HCT116 (cell line): Measurements from ENCODE around the gene EDA2R. TPM values are rescaled to one million over a fixed set of nuclear protein-coding genes. Genes with fewer than 3 reads are reported as not detected.

Source experiments
- ATAC-seq: fragments of 200-7000 bp; cut with Tn5 transposase; 2 replicates; pipeline ENCODE4 v1.9.1; 2020; ENCODE audit warnings: mild to moderate bottlenecking, moderate library complexity
- BruUV-seq: library from RNA; stranded (reverse); fragments of 400-500 nt; replicated peaks from 2 replicates; lab custom pipeline; 2021; lab: Mats Ljungman, UMichigan
- CTCF ChIA-PET: fragments of 300-600 bp; sonication (Branson Sonifier 250); formaldehyde crosslinking; loops from one replicate; lab custom pipeline; 2021; ENCODE audit warnings: antibody characterized with exemption; lab: Charles Lee
- POLR2A ChIA-PET: fragments of 300-600, 350-600 bp; sonication (Branson Sonifier 250); formaldehyde crosslinking; loops from one replicate; lab custom pipeline; 2021; ENCODE audit warnings: antibody characterized with exemption; lab: Charles Lee
- RAD21 ChIA-PET, 2 experiments: fragments of 300-600 bp; sonication (Branson Sonifier 250); formaldehyde crosslinking; loops; one replicate each; lab custom pipeline; 2023; ENCODE audit warnings: low total read pairs in 2 of 2; ENCODE audit not compliant: uncharacterized antibody in 2 of 2, unreplicated experiment in 2 of 2, low non-redundant PET in 1 of 2; lab: Charles Lee
- DNase-seq: peaks from one replicate; pipeline ENCODE4 v3.0.0-alpha.2; 2010; ENCODE audit warnings: low read depth, low spot score
- H2AFZ ChIP-seq: fragments of 200-600 bp; shearing (Covaris generic), sonication (generic); 2 replicates; pipeline ENCODE4 v1.6.1; 2017; ENCODE audit warnings: low read depth, mixed run types, mixed read lengths, antibody characterized with exemption, low read length; ENCODE audit not compliant: poor library complexity, severe bottlenecking
- H3K27ac ChIP-seq: 2 replicates; pipeline ENCODE4 v1.5.1; 2012; ENCODE audit warnings: low read depth, low read length
- H3K27me3 ChIP-seq: fragments of 200-600 bp; sonication (generic); 2 replicates; pipeline ENCODE4 v1.6.1; 2016; ENCODE audit warnings: mixed run types, low read length, mixed read lengths; ENCODE audit not compliant: insufficient read depth
- H3K36me3 ChIP-seq, 2 experiments: fragments of 200-500 bp in 1 of 2; fragments of 200-600 bp in 1 of 2; sonication (Bioruptor generic) in 1 of 2; sonication (generic) in 1 of 2; 2 replicates each; pipeline versions ENCODE4 v1.5.1 to v1.6.1; 2014 to 2016; ENCODE audit warnings: low read length in 2 of 2, inconsistent platforms in 1 of 2, mixed read lengths in 1 of 2, mixed run types in 1 of 2; ENCODE audit not compliant: insufficient read depth in 2 of 2, control insufficient read depth in 1 of 2
- H3K4me1 ChIP-seq, 2 experiments: fragments of 200-600 bp in 1 of 2; sonication (generic) in 1 of 2; 2 replicates each; pipeline versions ENCODE4 v1.5.1 to v1.6.1; 2012 to 2017; ENCODE audit warnings: low read length in 2 of 2, inconsistent platforms in 1 of 2, mild to moderate bottlenecking in 1 of 2, mixed read lengths in 1 of 2, mixed run types in 1 of 2, moderate library complexity in 1 of 2; ENCODE audit not compliant: insufficient read depth in 2 of 2, control insufficient read depth in 1 of 2
- H3K4me2 ChIP-seq: fragments of 200-600 bp; sonication (generic); 2 replicates; pipeline ENCODE4 v1.6.1; 2017; ENCODE audit warnings: mixed run types, low read length, mixed read lengths
- H3K4me3 ChIP-seq, 2 experiments: fragments of 200-600 bp in 1 of 2; sonication (generic) in 1 of 2; replicated peaks in 1 of 2; 2 replicates each; pipeline ENCODE4 v1.5.1; 2011 to 2016; ENCODE audit warnings: low read length in 2 of 2, control low read depth in 1 of 2, low read depth in 1 of 2, mild to moderate bottlenecking in 1 of 2, mixed read lengths in 1 of 2, mixed run types in 1 of 2
- H3K79me2 ChIP-seq: fragments of 200-600 bp; sonication (generic); 2 replicates; pipeline ENCODE4 v1.6.1; 2017; ENCODE audit warnings: mild to moderate bottlenecking, mixed run types, low read length, moderate library complexity, mixed read lengths; ENCODE audit not compliant: insufficient read depth
- H3K9ac ChIP-seq: fragments of 200-600 bp; sonication (generic); 2 replicates; pipeline ENCODE4 v1.6.1; 2016; ENCODE audit warnings: low read length, mixed read lengths
- H3K9me2 ChIP-seq: fragments of 200-600 bp; sonication (generic), shearing (Covaris generic); 2 replicates; pipeline ENCODE4 v1.6.1; 2017; ENCODE audit warnings: mixed run types, mild to moderate bottlenecking, moderate library complexity; ENCODE audit not compliant: insufficient read depth
- H3K9me3 ChIP-seq, 2 experiments: fragments of 200-500 bp in 1 of 2; fragments of 200-600 bp in 1 of 2; sonication (Bioruptor generic) in 1 of 2; sonication (generic) in 1 of 2; 2 replicates each; pipeline ENCODE4 v1.6.1; 2014 to 2017; ENCODE audit warnings: low read length in 2 of 2, mixed read lengths in 2 of 2, inconsistent platforms in 1 of 2, low read depth in 1 of 2, mild to moderate bottlenecking in 1 of 2, mixed run types in 1 of 2, moderate library complexity in 1 of 2; ENCODE audit not compliant: control insufficient read depth in 1 of 2, insufficient read depth in 1 of 2
- H4K20me1 ChIP-seq: fragments of 200-600 bp; sonication (generic), shearing (Covaris generic); 2 replicates; pipeline ENCODE4 v1.6.1; 2017; ENCODE audit warnings: mixed run types, mild to moderate bottlenecking, moderate library complexity; ENCODE audit not compliant: insufficient read depth
- CBX3 ChIP-seq: IDR thresholded peaks from 2 replicates; pipeline ENCODE4 v1.6.1; 2012; ENCODE audit warnings: low read depth
- ELF1 ChIP-seq: IDR thresholded peaks from 2 replicates; pipeline ENCODE4 v1.6.1; 2012; ENCODE audit warnings: low read depth, borderline replicate concordance
- POLR2A ChIP-seq: IDR thresholded peaks from 2 replicates; pipeline ENCODE4 v1.7.0; 2011; ENCODE audit warnings: borderline replicate concordance; ENCODE audit not compliant: insufficient read depth, insufficient read length; ENCODE audit errors: extremely low read depth
- POLR2AphosphoS5 ChIP-seq: IDR thresholded peaks from 2 replicates; pipeline ENCODE4 v1.6.1; 2011; ENCODE audit warnings: mild to moderate bottlenecking, low read depth, low read length, moderate library complexity
- RAD21 ChIP-seq: IDR thresholded peaks from 2 replicates; pipeline ENCODE4 v1.6.1; 2012; ENCODE audit warnings: low read depth, mild to moderate bottlenecking
- ZFX ChIP-seq: fragments of 450-650 bp; IDR thresholded peaks from 2 replicates; pipeline ENCODE4 v1.6.1; 2017
- intact Hi-C: fragments of 100-400 bp; cut with micrococcal nuclease; formaldehyde crosslinking; loops from 2 replicates; pipeline ENCODE4 v1.10.0; 2022
- total RNA-seq: library from RNA; stranded (reverse); gene quantifications from one replicate; pipeline ENCODE4 v1.2.1, GENCODE V29; 2021; ENCODE audit not compliant: unreplicated experiment
- TF ChIP-seq, protein P1 (sequence below): IDR thresholded peaks from 2 replicates; pipeline ENCODE4 v1.6.1; 2012; ENCODE audit warnings: low read depth
- TF ChIP-seq, protein P2 (sequence below): IDR thresholded peaks from 2 replicates; pipeline ENCODE4 v1.6.1; 2012

EDA2R gene
- total RNA-seq, 1 experiment from 2014 or later: not detected

DNA sequence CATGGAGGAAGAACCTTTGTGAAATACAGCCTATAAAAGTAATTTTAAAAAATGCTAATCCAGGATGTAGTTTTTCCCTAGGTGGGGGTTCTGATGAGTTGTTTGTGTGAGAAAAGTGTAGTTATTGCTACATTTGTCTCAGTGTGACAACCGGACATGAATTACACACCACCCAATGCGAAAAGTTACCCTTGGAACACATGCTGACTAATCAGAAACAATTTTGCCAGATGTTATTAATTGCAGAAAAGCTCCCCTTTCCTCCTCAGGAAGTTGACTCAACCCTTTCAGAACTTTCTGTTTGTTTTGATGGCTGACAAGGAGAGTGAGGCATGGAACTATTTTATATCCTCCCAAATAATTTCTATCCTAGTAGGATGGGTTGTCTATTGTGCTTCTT, 38.1 kb upstream of the EDA2R start (continued):
- TF ChIP-seq, protein P1, sequence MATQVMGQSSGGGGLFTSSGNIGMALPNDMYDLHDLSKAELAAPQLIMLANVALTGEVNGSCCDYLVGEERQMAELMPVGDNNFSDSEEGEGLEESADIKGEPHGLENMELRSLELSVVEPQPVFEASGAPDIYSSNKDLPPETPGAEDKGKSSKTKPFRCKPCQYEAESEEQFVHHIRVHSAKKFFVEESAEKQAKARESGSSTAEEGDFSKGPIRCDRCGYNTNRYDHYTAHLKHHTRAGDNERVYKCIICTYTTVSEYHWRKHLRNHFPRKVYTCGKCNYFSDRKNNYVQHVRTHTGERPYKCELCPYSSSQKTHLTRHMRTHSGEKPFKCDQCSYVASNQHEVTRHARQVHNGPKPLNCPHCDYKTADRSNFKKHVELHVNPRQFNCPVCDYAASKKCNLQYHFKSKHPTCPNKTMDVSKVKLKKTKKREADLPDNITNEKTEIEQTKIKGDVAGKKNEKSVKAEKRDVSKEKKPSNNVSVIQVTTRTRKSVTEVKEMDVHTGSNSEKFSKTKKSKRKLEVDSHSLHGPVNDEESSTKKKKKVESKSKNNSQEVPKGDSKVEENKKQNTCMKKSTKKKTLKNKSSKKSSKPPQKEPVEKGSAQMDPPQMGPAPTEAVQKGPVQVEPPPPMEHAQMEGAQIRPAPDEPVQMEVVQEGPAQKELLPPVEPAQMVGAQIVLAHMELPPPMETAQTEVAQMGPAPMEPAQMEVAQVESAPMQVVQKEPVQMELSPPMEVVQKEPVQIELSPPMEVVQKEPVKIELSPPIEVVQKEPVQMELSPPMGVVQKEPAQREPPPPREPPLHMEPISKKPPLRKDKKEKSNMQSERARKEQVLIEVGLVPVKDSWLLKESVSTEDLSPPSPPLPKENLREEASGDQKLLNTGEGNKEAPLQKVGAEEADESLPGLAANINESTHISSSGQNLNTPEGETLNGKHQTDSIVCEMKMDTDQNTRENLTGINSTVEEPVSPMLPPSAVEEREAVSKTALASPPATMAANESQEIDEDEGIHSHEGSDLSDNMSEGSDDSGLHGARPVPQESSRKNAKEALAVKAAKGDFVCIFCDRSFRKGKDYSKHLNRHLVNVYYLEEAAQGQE: no peak
- TF ChIP-seq, protein P2, sequence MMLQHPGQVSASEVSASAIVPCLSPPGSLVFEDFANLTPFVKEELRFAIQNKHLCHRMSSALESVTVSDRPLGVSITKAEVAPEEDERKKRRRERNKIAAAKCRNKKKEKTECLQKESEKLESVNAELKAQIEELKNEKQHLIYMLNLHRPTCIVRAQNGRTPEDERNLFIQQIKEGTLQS: no peak
- TF ChIP-seq CBX3 (no peak), ZFX (no peak), ELF1 (no peak), RAD21 (no peak), POLR2AphosphoS5 (no peak), POLR2A (no peak)

DNA sequence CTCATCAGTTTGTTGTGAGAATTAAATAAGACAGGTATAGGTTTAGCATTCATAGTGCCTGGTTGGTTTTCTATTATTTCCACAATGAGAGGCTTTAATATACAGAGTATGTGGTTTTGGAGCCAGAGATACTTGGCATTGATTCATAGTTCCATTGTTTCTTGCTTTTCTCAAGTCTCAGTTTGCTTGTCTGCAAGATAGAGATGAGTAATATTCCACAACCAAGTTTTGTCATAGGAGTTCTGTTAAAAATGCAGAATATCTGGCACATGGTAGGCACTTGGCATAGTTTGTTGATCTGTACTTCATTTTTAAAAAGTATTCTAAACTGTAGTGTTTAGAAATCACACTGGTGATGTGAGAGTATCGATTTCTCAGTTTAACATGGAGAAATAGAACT, 37.5 kb upstream of the EDA2R start:
- Histone ChIP-seq H3K9ac (no peak overlapping the region), H3K79me2 (no peaks in the 10 kb centered on the region), H3K4me2 (no peak overlapping the region), H3K9me3 (no peaks in the 10 kb centered on the region), H3K4me1 (no peaks in the 10 kb centered on the region), H3K36me3 (no peaks in the 10 kb centered on the region), H3K4me3 (no peak overlapping the region), H4K20me1 (no peaks in the 10 kb centered on the region), H2AFZ (no peak overlapping the region), H3K27me3 (no peaks in the 10 kb centered on the region), H3K9me2 (no peaks in the 10 kb centered on the region), H3K27ac (no peak overlapping the region)
- ChIA-PET CTCF (no interaction called here), RAD21 (no interaction called here), POLR2A (no interaction called here)
- intact Hi-C loops: no loop called here
- BruUV-seq: no TSS peak
- no peak for TF ChIP-seq ELF1
- no peak for TF ChIP-seq POLR2A
- TF ChIP-seq CBX3: no peak
- DNase-seq (no peak), ATAC-seq (no peak)
